Skeletal muscle tissue (tissue), 4 donors: ENCODE measurements around the gene FHIT. TPM values are rescaled to one million over a fixed set of nuclear protein-coding genes. Genes with fewer than 3 reads are reported as not detected.
"Not testable (repeated sequence)": the region's sequence is repeated elsewhere in the genome, so short reads cannot be mapped to it uniquely, and the experiment has no call there.

Experiments
- H3K27ac ChIP-seq: one replicate; pipeline ENCODE4 v1.7.0; 2013; ENCODE audit warnings: mild to moderate bottlenecking, low read depth, low read length, inconsistent platforms
- H3K27me3 ChIP-seq, 3 donors: one replicate each; pipeline ENCODE4 v1.7.0; 2013; ENCODE audit warnings: low read length in 3 of 3; ENCODE audit not compliant: control insufficient read depth in 3 of 3, insufficient read depth in 3 of 3
- H3K36me3 ChIP-seq, 3 donors: one replicate each; pipeline ENCODE4 v1.7.0; 2013; ENCODE audit warnings: low read length in 3 of 3; ENCODE audit not compliant: control insufficient read depth in 3 of 3, insufficient read depth in 3 of 3
- H3K4me1 ChIP-seq, 3 donors: one replicate each; pipeline ENCODE4 v1.7.0; 2013; ENCODE audit warnings: low read length in 3 of 3, mild to moderate bottlenecking in 3 of 3; ENCODE audit not compliant: control insufficient read depth in 3 of 3, insufficient read depth in 3 of 3
- H3K4me3 ChIP-seq, 3 donors: one replicate each; pipeline ENCODE4 v1.7.0; 2013; ENCODE audit warnings: low read length in 3 of 3
- H3K9ac ChIP-seq, 3 donors: one replicate each; pipeline ENCODE4 v1.7.0; 2013; ENCODE audit warnings: low read length in 3 of 3, mild to moderate bottlenecking in 3 of 3, moderate library complexity in 2 of 3, low read depth in 1 of 3
- H3K9me3 ChIP-seq, 3 donors: one replicate each; pipeline ENCODE4 v1.7.0; 2013; ENCODE audit warnings: low read length in 3 of 3; ENCODE audit not compliant: control insufficient read depth in 3 of 3
- total RNA-seq: library from RNA; depleted of rRNA; stranded (reverse); fragments of >200 nt; gene quantifications from one replicate; pipeline ENCODE4 v1.2.3, GENCODE V29; 2014
- donor health status: Osteomylitis.

The FHIT gene
- total RNA-seq, 1 donor from 2014 or later: 4.2 TPM

DNA sequence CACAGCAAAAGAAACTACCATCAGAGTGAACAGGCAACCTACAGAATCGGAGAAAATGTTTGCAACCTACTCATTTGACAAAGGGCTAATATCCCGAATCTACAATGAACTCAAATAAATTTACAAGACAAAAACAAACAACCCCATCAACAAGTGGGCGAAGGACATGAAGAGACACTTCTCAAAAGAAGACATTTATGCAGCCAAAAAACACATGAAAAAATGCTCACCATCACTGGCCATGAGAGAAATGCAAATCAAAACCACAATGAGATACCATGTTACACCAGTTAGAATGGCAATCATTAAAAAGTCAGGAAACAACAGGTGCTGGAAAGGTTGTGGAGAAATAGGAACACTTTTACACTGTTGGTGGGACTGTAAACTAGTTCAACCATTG is 35.1 kb downstream of the FHIT start:
- not testable (repeated sequence) for H3K27ac ChIP-seq, H3K9ac ChIP-seq, H3K4me1 ChIP-seq, H3K9me3 ChIP-seq, H3K36me3 ChIP-seq, H3K27me3 ChIP-seq, H3K4me3 ChIP-seq

DNA sequence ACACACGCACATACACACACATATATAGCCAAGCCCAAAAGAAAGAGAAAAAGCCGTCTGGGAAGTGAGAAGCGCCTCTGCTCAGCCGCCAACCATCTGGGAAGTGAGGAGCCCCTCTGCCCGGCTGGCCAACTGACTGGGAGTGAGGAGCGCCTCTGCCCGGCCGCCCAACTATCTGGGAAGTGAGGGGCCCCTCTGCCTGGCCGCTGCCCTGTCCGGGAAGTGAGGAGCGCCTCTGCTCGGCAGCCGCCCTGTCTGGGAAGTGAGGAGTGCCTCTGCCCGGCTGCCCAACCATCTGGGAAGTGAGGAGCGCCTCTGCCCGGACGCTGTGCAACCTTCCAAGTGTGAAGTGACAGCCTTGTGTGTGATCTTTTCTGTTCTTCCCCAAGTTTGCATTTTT is 49.2 kb downstream of the FHIT start:
- no peaks in the 10 kb centered on the region for H3K27me3 ChIP-seq
- no peaks in the 10 kb centered on the region for H3K4me1 ChIP-seq
- H3K4me3 ChIP-seq: no peak overlapping the region
- H3K9me3 ChIP-seq: no peaks in the 10 kb centered on the region
- H3K36me3 ChIP-seq: no peaks in the 10 kb centered on the region
- H3K27ac ChIP-seq: no peak overlapping the region
- no peak overlapping the region for H3K9ac ChIP-seq

DNA sequence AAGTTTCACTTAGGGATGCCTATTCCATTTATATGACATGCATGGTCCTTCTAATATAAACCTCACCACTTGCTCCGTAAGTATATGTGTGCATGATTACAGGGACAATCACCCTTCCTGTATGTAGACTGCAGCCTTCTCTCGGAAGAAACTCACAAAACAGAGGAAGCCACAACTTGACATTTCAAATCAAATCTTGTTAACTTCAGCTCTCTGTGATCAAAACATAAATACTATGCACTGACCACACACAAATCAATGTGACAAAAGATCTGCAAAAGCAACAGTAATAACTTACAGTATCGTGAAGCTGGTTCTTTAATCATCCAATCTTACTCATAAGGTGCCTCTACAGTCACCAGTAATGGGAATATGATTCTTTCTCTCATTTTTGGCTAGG is 50.2 kb downstream of the FHIT start:
- H3K27me3 ChIP-seq: no peaks in the 10 kb centered on the region
- no peaks in the 10 kb centered on the region for H3K4me1 ChIP-seq
- H3K36me3 ChIP-seq: no peaks in the 10 kb centered on the region
- H3K27ac ChIP-seq: no peak overlapping the region
- no peaks in the 10 kb centered on the region for H3K9me3 ChIP-seq
- H3K9ac ChIP-seq: no peak overlapping the region
- H3K4me3 ChIP-seq: no peak overlapping the region

DNA sequence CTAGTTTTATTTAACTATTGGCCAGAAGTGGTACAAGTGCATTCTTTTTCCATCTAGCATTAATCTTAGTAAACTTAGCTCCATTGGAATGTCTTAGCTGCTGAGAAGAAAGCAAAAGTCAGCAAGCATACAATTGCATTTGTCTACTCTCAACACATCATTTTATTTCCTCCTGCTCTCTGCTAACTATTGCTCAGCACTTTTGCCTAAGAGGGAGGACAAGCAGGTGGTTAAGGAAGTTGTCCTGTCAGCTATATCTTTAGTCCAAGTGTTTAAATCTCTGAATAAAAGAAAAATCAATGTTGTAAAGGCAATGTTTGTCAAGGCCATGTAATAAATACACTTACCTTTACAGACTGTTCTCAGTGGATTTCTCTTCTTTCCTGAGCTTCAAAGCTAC is 51.0 kb downstream of the FHIT start:
- Histone ChIP-seq H3K27ac (no peak overlapping the region), H3K4me1 (no peaks in the 10 kb centered on the region), H3K9ac (no peak overlapping the region), H3K36me3 (no peaks in the 10 kb centered on the region), H3K9me3 (no peaks in the 10 kb centered on the region), H3K4me3 (no peak overlapping the region), H3K27me3 (no peaks in the 10 kb centered on the region)

DNA sequence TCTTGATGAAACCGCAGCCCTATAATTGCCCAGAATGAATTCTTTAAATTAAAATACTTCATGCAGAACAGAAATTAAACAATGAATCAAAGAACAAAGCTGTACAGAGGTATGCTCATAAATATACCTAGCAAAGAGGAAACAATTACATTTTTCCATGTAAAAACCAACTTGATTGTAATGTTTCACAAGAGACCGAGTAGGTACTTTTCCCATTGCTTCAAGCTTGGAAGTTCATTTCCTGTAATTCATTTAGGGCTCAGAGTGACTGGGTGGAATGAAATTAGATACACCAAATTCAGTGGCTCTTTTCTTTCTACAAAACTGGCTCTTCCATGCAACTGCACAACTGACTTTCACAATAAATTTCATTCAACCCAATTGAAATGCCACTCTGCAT is 51.4 kb downstream of the FHIT start:
- H3K9me3 ChIP-seq: no peaks in the 10 kb centered on the region
- no peaks in the 10 kb centered on the region for H3K27me3 ChIP-seq
- H3K4me1 ChIP-seq: no peaks in the 10 kb centered on the region
- no peak overlapping the region for H3K9ac ChIP-seq
- H3K4me3 ChIP-seq: no peak overlapping the region
- no peaks in the 10 kb centered on the region for H3K36me3 ChIP-seq
- H3K27ac ChIP-seq: no peak overlapping the region

DNA sequence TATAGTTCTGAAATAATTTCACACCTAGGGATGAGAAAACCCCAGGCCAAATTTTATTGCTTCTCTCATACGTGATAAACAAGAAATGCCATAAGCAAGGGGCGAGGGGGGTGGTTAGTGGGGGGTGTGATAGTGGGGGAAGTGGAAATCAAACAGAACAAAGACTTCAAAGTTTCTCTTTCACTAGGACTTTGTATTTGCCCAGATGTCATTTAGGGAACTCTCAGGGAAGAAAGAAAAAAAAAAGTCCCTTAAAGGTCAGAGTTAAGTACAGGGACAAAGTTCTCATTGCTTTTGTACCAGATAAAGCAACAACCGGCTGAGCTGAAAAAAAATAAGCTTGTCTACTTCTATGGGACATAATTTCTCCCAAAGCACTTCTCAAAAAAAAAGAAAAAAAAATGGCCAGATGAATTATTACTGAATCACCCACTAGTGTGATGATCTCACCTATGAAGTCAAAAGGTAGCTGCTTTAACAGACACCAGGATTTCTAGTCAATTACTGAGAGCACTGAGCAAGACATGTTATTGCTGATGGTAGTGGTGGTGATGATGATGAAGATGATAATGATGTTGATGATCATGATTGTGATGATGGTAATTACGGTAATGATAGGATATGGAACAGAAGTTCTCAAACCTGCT is 56.2 kb downstream of the FHIT start:
- Histone ChIP-seq H3K4me1 (no peaks in the 10 kb centered on the region), H3K9me3 (no peaks in the 10 kb centered on the region), H3K9ac (no peak overlapping the region), H3K27ac (no peak overlapping the region), H3K4me3 (no peak overlapping the region), H3K27me3 (no peaks in the 10 kb centered on the region), H3K36me3 (no peaks in the 10 kb centered on the region)

DNA sequence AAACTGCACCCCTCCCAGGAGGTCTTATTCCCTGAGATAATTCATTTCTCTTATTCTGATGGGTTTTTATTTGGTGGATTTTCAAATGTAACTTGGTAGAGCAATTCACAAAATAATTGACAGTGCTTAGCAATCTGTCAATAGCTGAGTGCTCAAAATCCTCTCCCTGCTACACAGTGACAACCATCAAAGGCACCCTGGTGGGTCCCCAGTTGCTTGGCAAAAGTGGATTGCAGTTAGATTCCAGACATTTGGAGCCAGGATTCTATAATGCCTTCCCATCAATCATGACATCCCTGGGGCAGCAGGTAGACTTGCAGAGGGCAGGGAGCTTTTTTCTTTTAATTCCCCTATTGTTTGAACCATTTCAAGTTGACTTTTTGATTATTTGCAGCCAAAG is 59.0 kb downstream of the FHIT start:
- Histone ChIP-seq H3K4me3 (no peak overlapping the region), H3K9ac (no peak overlapping the region), H3K9me3 (no peaks in the 10 kb centered on the region), H3K27me3 (no peaks in the 10 kb centered on the region), H3K27ac (no peak overlapping the region), H3K4me1 (no peaks in the 10 kb centered on the region), H3K36me3 (no peaks in the 10 kb centered on the region)

DNA sequence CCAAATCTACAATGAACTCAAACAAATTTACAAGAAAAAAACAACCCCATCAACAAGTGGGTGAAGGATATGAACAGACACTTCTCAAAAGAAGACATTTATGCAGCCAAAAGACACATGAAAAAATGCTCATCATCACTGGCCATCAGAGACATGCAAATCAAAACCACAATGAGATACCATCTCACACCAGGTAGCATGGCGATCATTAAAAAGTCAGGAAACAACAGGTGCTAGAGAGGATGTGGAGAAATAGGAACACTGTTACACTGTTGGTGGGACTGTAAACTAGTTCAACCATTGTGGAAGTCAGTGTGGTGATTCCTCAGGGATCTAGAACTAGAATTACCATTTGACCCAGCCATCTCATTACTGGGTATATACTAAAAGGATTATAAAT is 61.0 kb downstream of the FHIT start:
- not testable (repeated sequence) for H3K27me3 ChIP-seq, H3K4me3 ChIP-seq, H3K9ac ChIP-seq, H3K36me3 ChIP-seq, H3K27ac ChIP-seq, H3K9me3 ChIP-seq, H3K4me1 ChIP-seq

DNA sequence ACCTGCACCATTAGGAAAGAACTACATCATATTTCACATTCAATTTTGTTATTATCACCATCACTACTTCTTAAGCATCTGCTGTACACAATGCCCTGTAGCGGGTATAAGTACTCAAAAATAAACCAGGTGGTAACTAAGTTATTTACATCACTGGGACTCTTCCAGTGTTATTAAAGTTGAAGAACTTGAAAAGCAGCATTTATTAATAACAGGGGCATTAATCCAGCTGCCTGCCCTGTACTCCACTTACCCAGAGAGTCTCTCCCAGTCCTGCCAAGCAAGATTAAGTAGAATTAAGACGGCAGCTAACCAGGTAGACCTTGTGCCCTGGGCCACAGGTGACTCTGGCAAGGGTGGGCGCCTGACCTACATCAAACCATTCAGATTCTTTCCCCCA is 65.2 kb downstream of the FHIT start:
- no peak overlapping the region for H3K4me3 ChIP-seq
- H3K9ac ChIP-seq: no peak overlapping the region
- no peaks in the 10 kb centered on the region for H3K9me3 ChIP-seq
- no peaks in the 10 kb centered on the region for H3K36me3 ChIP-seq
- peaks cover 0 to 2% (median 0%) of the 10 kb centered on the region in 3 donors for H3K4me1 ChIP-seq
- no peak overlapping the region for H3K27ac ChIP-seq
- no peaks in the 10 kb centered on the region for H3K27me3 ChIP-seq

DNA sequence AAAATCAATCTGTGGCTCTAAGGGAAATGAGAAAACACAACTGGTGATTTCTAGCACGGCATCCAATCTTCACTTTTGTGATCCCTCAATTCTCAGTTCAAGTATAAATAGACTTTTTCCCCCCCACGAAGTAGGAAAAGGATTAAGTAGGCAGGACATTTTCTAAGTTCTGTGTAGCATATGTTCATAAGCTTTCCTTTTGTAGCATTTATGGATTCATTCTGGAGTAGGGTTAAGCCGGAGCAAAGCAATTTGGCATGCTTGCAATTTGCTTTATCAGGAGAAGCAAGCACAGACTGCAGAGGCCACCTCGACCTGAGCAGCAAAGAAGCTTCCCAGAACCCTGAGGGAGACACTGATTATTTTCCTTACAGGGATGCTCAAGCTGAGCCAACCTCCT is 66.3 kb downstream of the FHIT start:
- Histone ChIP-seq H3K4me3 (no peak overlapping the region), H3K36me3 (no peaks in the 10 kb centered on the region), H3K27me3 (no peaks in the 10 kb centered on the region), H3K27ac (no peak overlapping the region), H3K4me1 (peaks cover 0 to 2% (median 0%) of the 10 kb centered on the region in 3 donors), H3K9ac (no peak overlapping the region), H3K9me3 (no peaks in the 10 kb centered on the region)

DNA sequence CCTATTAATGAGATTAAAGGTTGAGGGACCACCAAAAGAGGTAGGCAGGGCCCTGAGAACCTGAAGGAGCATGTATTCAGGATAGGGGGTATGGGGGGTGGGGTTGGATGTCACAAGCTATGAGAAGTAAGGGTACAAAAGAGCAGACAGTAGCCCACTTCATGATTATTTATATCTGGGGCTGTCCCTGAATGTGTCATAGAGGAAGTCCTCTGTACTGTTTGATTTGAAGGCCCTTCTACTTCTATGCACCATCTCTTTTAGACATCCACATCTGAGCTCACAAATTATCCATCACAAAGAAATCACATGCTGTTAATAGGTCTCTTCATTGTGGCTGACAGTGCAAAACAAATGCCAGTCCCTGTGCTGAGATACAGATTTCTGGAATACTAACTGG is 68.6 kb downstream of the FHIT start:
- no peak overlapping the region for H3K4me3 ChIP-seq
- H3K36me3 ChIP-seq: no peaks in the 10 kb centered on the region
- no peak overlapping the region for H3K27ac ChIP-seq
- no peak overlapping the region for H3K9ac ChIP-seq
- no peaks in the 10 kb centered on the region for H3K9me3 ChIP-seq
- no peaks in the 10 kb centered on the region for H3K27me3 ChIP-seq
- peaks cover 0 to 2% (median 0%) of the 10 kb centered on the region in 3 donors for H3K4me1 ChIP-seq
